ENCODE results near the gene RNF150. TPM values are rescaled to one million over a fixed set of nuclear protein-coding genes. Genes with fewer than 3 reads are reported as not detected.

Gene RNF150
- total RNA-seq, 3 donors from 2014 or later, result 2.5 to 88.8 (median 3.1) TPM

GRCh38 chr4:140986045-140986444 is 147.2 kb downstream of the RNF150 start:
- H3K4me3 ChIP-seq, result no peak overlapping the region
- DNase-seq, result no peak
- TF ChIP-seq, protein P1, sequence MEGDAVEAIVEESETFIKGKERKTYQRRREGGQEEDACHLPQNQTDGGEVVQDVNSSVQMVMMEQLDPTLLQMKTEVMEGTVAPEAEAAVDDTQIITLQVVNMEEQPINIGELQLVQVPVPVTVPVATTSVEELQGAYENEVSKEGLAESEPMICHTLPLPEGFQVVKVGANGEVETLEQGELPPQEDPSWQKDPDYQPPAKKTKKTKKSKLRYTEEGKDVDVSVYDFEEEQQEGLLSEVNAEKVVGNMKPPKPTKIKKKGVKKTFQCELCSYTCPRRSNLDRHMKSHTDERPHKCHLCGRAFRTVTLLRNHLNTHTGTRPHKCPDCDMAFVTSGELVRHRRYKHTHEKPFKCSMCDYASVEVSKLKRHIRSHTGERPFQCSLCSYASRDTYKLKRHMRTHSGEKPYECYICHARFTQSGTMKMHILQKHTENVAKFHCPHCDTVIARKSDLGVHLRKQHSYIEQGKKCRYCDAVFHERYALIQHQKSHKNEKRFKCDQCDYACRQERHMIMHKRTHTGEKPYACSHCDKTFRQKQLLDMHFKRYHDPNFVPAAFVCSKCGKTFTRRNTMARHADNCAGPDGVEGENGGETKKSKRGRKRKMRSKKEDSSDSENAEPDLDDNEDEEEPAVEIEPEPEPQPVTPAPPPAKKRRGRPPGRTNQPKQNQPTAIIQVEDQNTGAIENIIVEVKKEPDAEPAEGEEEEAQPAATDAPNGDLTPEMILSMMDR (IDR thresholded peaks at IDR 0.05), result no peak
- ATAC-seq, result no peak
- no peaks in the 10 kb centered on the region for H3K9me3 ChIP-seq
- intact Hi-C loops (cut with DNase I, micrococcal nuclease), result no loop called here
- H3K4me1 ChIP-seq (ENCODE audit: low read depth), result no peaks in the 10 kb centered on the region
- H3K36me3 ChIP-seq (ENCODE audit: low read depth), result no peaks in the 10 kb centered on the region

DNA sequence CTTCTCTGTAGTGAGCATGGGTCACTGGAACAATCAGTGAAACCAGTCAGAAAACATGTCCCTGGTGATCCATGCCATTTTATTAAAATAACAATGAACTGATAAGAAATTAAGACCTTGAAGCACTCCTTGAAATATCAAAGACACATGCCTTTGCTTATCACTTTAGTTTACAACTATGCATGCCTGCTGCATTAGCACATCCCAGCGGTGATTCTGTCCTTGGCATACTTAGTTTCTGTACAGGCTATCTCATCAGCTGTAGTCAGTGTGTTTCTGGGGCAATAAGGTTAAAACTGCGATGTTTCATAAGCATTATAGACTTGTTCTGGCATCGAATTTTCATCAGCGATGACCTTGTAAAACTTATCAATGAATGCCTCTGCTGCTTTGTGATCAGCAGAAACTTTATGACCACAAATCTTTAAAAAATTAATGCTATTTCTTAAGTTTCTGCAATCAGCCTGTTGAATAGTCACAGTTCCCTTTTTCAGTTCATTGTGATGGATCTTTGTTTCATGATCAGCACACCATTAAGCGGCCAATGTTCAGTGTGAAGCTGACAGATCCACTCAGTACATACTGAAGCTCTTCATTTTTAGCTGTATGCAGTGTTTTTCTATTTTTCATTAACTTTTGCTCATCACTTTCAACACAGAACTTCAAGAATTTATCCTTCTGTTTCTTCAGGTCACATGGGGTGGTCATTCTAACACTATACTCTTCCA is 150.5 kb downstream of the RNF150 start:
- Histone ChIP-seq H3K4me3 (no peak overlapping the region), H3K36me3 (ENCODE audit: low read depth) (no peaks in the 10 kb centered on the region), H3K9me3 (no peaks in the 10 kb centered on the region), H3K4me1 (ENCODE audit: low read depth) (no peaks in the 10 kb centered on the region)
- DNase-seq (no peak), ATAC-seq (no peak)
- TF ChIP-seq, protein P1 (IDR thresholded peaks at IDR 0.05), result no peak
- intact Hi-C loops (cut with DNase I, micrococcal nuclease), result no loop called here

GRCh38 chr4:140980426-140981200 is 152.7 kb downstream of the RNF150 start:
- ATAC-seq (no peak), DNase-seq (no peak)
- intact Hi-C loops (cut with DNase I, micrococcal nuclease), result no loop called here
- no peaks in the 10 kb centered on the region for H3K4me1 ChIP-seq (ENCODE audit: low read depth)
- H3K4me3 ChIP-seq, result no peak overlapping the region
- H3K9me3 ChIP-seq, result no peaks in the 10 kb centered on the region
- no peaks in the 10 kb centered on the region for H3K36me3 ChIP-seq (ENCODE audit: low read depth)
- TF ChIP-seq, protein P1 (IDR thresholded peaks at IDR 0.05), result no peak

GRCh38 chr4:140976768-140977167 is 156.5 kb downstream of the RNF150 start:
- ATAC-seq, result no peak
- no peak overlapping the region for H3K4me3 ChIP-seq
- no peaks in the 10 kb centered on the region for H3K9me3 ChIP-seq
- TF ChIP-seq, protein P1 (IDR thresholded peaks at IDR 0.05), result no peak
- DNase-seq, result no peak
- H3K4me1 ChIP-seq (ENCODE audit: low read depth), result no peaks in the 10 kb centered on the region
- intact Hi-C loops (cut with DNase I, micrococcal nuclease), result no loop called here
- no peaks in the 10 kb centered on the region for H3K36me3 ChIP-seq (ENCODE audit: low read depth)

DNA sequence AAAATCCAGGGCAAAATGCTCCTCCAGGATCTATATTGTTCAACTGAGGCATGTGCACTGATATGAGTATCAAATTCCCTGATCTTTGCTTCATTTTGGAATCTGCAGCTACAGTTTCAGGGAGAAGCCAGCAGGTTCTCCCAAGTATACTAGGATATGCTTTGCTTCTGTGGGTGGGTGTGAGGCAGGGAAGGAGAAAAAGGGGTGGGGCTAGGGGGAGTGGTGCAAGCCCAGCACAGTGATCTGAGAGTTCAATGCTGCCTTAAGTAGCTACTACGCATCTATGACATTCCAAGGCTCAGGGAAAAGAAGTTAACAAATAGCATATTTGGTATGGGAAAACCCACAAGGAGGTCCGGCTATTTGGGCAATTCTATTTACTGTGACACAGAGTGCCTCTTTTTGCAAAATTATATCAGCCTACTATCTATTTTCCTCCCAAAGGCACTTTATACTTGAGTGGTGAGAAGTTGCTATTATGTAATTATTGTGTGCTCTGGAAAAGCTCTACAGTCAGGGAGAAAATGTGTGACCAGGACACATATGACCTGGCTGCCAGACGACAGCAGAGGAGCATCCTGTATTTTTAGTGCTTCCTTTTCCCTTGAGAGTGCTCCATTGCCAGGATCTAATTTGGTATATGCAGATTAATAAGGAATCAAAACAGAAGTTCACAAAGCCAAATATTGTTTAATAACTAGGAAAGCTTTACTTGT is 162.0 kb downstream of the RNF150 start:
- TF ChIP-seq, protein P1 (IDR thresholded peaks at IDR 0.05), result no peak
- ATAC-seq (no peak), DNase-seq (no peak)
- intact Hi-C loops (cut with DNase I, micrococcal nuclease), result no loop called here
- Histone ChIP-seq H3K4me1 (ENCODE audit: low read depth) (no peaks in the 10 kb centered on the region), H3K9me3 (no peaks in the 10 kb centered on the region), H3K4me3 (no peak overlapping the region), H3K36me3 (ENCODE audit: low read depth) (no peaks in the 10 kb centered on the region)

Data from mucosa of descending colon (tissue), 3 donors.